Measurements from ENCODE around the gene TRAPPC12. TPM values are rescaled to one million over a fixed set of nuclear protein-coding genes. Genes with fewer than 3 reads are reported as not detected.

TRAPPC12 gene
- total RNA-seq, 1 donor from 2014 or later = 89.7 TPM

DNA sequence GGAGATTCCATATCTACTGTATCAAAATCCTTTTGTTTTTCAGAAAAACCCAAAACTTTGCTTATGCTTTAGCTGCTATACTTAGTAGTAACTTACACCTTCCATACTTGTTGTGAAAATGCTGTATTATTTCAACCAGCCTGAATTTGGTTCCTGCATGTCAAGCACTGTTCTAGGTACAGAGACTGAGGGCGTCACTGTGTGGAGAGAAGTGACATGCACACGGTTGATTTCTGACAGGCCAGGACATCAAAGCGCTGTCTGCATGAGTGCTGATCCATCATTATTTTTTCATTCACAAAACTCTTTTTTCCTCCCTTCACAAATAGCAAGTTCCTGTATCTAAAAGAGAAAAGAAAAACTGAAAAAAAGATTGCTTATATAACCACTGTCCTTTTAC is 31.6 kb downstream of the TRAPPC12 start:
- TF ChIP-seq, protein P1, sequence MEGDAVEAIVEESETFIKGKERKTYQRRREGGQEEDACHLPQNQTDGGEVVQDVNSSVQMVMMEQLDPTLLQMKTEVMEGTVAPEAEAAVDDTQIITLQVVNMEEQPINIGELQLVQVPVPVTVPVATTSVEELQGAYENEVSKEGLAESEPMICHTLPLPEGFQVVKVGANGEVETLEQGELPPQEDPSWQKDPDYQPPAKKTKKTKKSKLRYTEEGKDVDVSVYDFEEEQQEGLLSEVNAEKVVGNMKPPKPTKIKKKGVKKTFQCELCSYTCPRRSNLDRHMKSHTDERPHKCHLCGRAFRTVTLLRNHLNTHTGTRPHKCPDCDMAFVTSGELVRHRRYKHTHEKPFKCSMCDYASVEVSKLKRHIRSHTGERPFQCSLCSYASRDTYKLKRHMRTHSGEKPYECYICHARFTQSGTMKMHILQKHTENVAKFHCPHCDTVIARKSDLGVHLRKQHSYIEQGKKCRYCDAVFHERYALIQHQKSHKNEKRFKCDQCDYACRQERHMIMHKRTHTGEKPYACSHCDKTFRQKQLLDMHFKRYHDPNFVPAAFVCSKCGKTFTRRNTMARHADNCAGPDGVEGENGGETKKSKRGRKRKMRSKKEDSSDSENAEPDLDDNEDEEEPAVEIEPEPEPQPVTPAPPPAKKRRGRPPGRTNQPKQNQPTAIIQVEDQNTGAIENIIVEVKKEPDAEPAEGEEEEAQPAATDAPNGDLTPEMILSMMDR (IDR thresholded peaks at IDR 0.05) = no peak
- Mint-ChIP-seq H3K27me3 (ENCODE audit: unreplicated experiment) (no peaks in the 10 kb centered on the region), H3K27ac (ENCODE audit: unreplicated experiment) (no peak overlapping the region), H3K4me1 (ENCODE audit: unreplicated experiment) (peaks cover 5% of the 10 kb centered on the region), H3K36me3 (ENCODE audit: unreplicated experiment) (peaks cover 14% of the 10 kb centered on the region), H3K4me3 (ENCODE audit: unreplicated experiment) (no peak overlapping the region), H3K9me3 (ENCODE audit: unreplicated experiment) (no peaks in the 10 kb centered on the region)
- DNase-seq (ENCODE audit: extremely low spot score, unreplicated experiment) = no peak

DNA sequence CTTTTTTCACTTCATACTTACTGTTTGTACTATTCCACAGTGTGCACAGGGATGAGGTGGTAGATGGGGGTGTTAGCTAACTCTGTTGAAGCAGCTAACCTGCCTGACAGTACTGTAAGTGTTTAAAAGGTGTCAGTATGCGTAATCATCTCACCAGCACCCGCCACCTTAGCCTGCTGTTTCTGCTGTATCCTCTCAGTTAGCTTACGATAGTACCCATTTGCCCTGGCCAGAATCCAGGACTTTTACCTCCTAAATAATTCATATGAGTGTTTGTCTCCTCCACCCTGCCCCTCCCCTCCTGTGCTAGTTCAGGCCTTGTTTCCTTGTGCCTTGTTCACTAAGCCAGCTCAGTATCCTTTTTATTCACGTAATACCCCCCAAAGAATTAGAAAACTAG is 34.2 kb downstream of the TRAPPC12 start:
- no peaks in the 10 kb centered on the region for H3K27me3 Mint-ChIP-seq (ENCODE audit: unreplicated experiment)
- H3K36me3 Mint-ChIP-seq (ENCODE audit: unreplicated experiment) = peaks cover 15% of the 10 kb centered on the region
- TF ChIP-seq, protein P1 (IDR thresholded peaks at IDR 0.05) = no peak
- H3K4me1 Mint-ChIP-seq (ENCODE audit: unreplicated experiment) = no peaks in the 10 kb centered on the region
- H3K27ac Mint-ChIP-seq (ENCODE audit: unreplicated experiment) = no peak overlapping the region
- DNase-seq (ENCODE audit: extremely low spot score, unreplicated experiment) = no peak
- no peaks in the 10 kb centered on the region for H3K9me3 Mint-ChIP-seq (ENCODE audit: unreplicated experiment)
- no peak overlapping the region for H3K4me3 Mint-ChIP-seq (ENCODE audit: unreplicated experiment)

DNA sequence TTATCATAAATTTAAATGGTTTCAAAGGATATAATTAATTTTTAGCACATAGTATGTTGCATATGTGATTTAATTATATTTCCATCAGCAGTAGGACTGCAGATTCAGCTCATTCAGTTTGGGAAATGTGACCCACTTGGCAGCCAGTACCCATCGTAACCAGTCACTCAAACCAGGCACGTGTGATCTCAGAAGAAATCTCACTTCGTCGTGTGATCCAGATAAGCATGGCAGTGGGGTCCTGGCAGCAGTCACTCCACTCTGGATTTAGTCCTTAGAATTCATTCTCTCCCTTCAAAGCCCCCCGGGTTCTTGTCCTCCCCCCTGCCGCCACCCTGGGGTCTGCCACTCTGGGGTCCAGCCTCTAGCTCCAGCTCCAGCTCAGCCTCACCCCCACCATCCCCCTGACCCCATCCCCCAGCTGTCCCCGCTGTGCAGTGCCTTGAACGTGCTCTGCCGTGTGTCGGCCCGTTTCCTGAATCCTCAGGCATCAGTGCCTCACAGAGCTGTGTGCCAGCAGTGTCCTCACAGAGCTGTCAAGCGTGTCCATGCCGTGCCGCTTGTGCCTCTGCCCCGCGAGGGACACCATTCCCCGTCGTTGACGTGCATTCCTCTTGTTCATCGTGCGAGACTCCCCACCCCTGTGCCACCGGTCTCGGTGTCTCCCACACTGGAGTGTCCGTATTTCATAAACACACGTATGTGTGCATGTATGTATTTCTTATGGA is 34.8 kb downstream of the TRAPPC12 start:
- DNase-seq (ENCODE audit: extremely low spot score, unreplicated experiment) = no peak
- Mint-ChIP-seq H3K4me3 (ENCODE audit: unreplicated experiment) (no peak overlapping the region), H3K9me3 (ENCODE audit: unreplicated experiment) (no peaks in the 10 kb centered on the region), H3K4me1 (ENCODE audit: unreplicated experiment) (no peaks in the 10 kb centered on the region), H3K36me3 (ENCODE audit: unreplicated experiment) (peaks cover 9% of the 10 kb centered on the region), H3K27me3 (ENCODE audit: unreplicated experiment) (no peaks in the 10 kb centered on the region), H3K27ac (ENCODE audit: unreplicated experiment) (no peak overlapping the region)
- TF ChIP-seq, protein P1 (IDR thresholded peaks at IDR 0.05) = no peak

DNA sequence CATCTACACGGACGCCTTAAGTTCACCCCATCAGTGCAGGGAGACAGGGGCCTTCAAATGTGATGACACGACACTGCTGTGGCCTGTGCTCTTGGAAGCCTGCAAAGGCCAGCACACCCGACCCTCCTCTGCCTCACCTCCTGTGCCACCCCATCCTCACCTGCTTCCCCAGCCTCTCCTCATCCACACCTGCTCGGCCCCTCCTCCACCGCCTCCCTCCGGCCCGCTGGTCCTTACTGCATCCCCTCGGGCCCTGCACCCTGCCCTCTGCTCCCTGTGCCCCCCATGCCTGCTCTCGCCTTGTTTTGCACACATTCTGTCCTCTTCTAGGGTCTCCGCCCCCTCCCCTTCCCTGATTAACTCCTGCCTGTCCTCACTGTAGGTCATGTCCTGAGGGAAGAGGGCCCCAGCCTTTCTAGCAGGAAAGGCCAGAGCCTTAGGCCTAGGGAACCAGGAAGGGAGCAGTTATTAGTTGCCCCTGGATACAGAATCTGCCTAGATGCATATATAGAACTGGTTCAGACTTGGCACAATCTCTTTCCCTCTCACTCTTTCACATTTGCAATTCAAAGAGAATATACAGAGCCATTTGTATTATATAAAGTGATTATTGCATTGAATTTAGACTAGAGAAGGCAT is 39.4 kb downstream of the TRAPPC12 start:
- H3K4me3 Mint-ChIP-seq (ENCODE audit: unreplicated experiment) = no peak overlapping the region
- no peak overlapping the region for H3K27ac Mint-ChIP-seq (ENCODE audit: unreplicated experiment)
- H3K27me3 Mint-ChIP-seq (ENCODE audit: unreplicated experiment) = no peaks in the 10 kb centered on the region
- H3K4me1 Mint-ChIP-seq (ENCODE audit: unreplicated experiment) = no peaks in the 10 kb centered on the region
- H3K9me3 Mint-ChIP-seq (ENCODE audit: unreplicated experiment) = no peaks in the 10 kb centered on the region
- H3K36me3 Mint-ChIP-seq (ENCODE audit: unreplicated experiment) = peaks cover 26% of the 10 kb centered on the region
- TF ChIP-seq, protein P1 (IDR thresholded peaks at IDR 0.05) = no peak
- peak; percentile 82 for DNase-seq (ENCODE audit: extremely low spot score, unreplicated experiment)

DNA sequence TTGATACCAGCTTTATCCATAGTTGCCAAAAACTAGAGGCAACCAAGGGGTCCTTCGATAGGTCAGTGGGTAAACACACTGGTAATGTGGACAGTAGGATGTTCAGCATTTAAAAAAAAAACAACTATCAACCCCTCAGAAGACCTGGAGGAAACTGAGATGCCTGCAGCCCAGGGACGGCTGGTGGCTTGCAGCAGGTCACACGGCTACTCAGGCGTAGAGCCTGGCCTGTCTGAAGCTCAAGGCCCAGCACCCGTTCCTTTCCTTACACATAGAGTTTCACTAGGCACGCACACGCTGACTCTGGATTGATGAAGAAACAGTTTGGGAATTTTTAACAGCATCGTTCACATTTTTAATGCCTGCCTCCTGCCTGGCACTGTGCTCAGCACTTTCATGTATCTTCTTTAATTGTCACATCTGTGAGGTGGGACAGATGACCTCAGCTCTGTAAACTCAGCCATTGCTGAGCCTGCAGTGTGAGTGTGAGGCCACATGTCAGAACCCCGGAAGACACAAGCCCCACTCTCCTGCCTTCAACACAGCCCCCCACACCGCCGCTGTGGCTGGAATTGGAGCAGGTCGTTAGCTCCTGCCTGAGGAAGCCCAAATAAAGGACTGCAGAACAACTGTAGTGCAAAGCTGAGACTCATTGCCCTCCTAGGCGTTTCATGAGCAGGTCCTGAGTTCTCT is 40.7 kb downstream of the TRAPPC12 start:
- TF ChIP-seq, protein P1 (IDR thresholded peaks at IDR 0.05) = no peak
- H3K36me3 Mint-ChIP-seq (ENCODE audit: unreplicated experiment) = peaks cover 36% of the 10 kb centered on the region
- no peaks in the 10 kb centered on the region for H3K27me3 Mint-ChIP-seq (ENCODE audit: unreplicated experiment)
- no peak overlapping the region for H3K4me3 Mint-ChIP-seq (ENCODE audit: unreplicated experiment)
- DNase-seq (ENCODE audit: extremely low spot score, unreplicated experiment) = no peak
- H3K27ac Mint-ChIP-seq (ENCODE audit: unreplicated experiment) = no peak overlapping the region
- H3K9me3 Mint-ChIP-seq (ENCODE audit: unreplicated experiment) = no peaks in the 10 kb centered on the region
- no peaks in the 10 kb centered on the region for H3K4me1 Mint-ChIP-seq (ENCODE audit: unreplicated experiment)

All from osteocyte (in vitro differentiated cells).